GM18907 (cell line): Measurements from ENCODE around the gene MIB1.

ENCODE experiments used
- ATAC-seq: cut with Tn5 transposase; IDR thresholded peaks from one replicate; pipeline ENCODE4 v1.9.1; 2021; ENCODE audit warnings: mild to moderate bottlenecking, moderate library complexity; ENCODE audit not compliant: unreplicated experiment

MIB1 gene

DNA sequence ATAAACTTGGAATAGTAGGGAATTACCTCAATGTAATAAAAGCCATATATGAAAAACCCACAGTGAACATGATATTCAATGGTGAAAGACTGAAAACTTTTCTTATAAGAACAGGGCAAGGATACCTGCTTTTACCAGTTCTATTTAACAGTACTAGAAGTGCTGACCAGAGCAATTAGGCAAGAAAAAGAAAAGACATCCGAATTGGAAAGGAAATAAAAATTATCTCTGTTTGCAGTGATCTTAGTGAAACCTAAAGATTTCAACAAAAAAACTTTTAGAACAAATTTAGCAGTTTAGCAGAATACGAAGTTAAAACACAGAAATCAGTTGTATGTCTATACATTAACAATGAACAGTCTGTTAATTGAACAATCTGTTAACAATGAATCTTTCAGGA lies 69.1 kb downstream of the MIB1 start:
- no peak for ATAC-seq

DNA sequence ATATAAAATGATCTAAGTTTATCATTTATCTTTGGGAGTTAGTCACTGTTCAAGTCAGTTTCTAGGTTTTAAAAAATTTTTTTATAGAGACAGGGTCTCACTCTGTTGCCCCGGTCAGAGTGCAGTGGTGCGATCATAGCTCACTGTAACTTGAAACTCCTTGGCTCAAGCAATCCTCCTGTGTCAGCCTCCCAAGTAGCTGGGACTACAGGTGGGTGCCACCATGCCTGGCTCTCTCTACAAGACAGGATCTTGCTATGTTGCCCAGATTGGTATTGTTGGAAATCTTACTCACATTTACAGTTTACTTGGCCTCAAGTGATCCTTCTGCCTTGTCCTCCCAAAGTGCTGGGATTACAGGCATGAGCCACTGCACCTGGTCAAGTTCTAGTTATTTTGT lies 74.5 kb downstream of the MIB1 start:
- ATAC-seq, result no peak

- peak; percentile 43 for ATAC-seq
Observed at GRCh38 chr18:21820033-21820810, 79.6 kb downstream of the MIB1 start.

GRCh38 chr18:21820811-21821143 lies 80.2 kb downstream of the MIB1 start:
- no peak for ATAC-seq

DNA sequence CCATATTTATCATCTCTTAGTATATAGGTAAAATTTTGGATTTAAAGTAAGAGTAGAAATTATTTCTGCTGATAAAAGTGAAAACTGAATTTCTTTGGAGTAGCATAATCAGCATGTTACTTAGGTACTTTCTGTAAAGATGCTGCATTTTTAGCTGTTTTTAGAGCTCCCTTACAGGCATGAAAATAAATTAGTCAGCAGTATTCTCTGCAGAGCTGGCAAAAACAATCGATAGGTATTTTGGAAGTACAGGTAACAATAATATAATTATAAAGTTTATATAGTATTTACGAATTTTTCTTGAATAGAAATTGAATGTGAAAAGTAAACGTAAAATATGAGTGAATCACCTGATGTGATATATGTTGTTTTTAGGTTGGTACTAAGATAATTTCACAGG lies 83.3 kb downstream of the MIB1 start:
- ATAC-seq, result no peak

GRCh38 chr18:21826196-21826595 lies 85.6 kb downstream of the MIB1 start:
- ATAC-seq, result no peak

GRCh38 chr18:21826641-21827302 lies 86.2 kb downstream of the MIB1 start:
- no peak for ATAC-seq

DNA sequence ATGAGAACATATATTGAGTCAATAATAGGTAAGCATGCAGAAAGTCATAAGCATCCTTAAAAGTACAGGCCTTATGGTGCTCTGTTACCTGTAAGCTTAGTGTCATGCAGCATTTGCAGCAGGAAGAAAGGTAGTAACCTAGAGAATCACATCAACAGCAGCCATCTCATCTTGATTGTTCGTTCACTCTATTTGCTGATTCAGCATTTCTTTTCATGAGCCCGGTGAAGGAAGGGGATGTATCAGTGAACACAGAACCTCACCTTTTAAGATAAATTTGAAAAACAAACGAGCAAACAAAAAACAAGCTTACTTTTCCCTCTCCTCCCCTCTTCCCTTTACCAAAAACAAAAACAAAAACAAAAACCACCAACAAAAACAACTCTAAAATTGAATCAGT lies 89.9 kb downstream of the MIB1 start:
- no peak for ATAC-seq

- no peak for ATAC-seq
Observed at GRCh38 chr18:21831413-21831831, 90.8 kb downstream of the MIB1 start.

- no peak for ATAC-seq
Observed at GRCh38 chr18:21833604-21834298, 93.2 kb downstream of the MIB1 start.

- ATAC-seq, result no peak
Observed at GRCh38 chr18:21834299-21834660, 93.7 kb downstream of the MIB1 start.

GRCh38 chr18:21841570-21841969 lies 101.0 kb downstream of the MIB1 start:
- no peak for ATAC-seq

- no peak for ATAC-seq
Observed at GRCh38 chr18:21843341-21843740, 102.7 kb downstream of the MIB1 start.

- ATAC-seq, result no peak
Observed at GRCh38 chr18:21851327-21851961, 110.9 kb downstream of the MIB1 start.

DNA sequence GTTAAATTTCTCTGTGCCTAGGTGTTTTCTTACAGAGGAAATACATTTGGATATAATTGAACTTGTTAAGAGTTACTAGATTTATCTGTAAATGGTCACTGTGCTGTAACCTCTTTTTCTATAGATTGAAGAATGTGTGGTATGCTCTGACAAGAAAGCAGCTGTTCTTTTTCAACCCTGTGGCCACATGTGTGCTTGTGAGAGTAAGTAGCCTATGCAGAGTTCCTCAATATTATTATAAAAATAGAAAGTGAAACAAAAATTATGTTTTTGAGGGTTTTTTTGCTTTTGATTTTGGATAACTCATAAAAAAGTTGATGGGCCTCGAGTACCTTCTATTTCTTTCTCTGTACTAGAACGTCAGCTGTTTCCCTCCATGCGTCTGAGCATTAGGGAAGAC lies 112.4 kb downstream of the MIB1 start:
- ATAC-seq, result peak; percentile 91

GRCh38 chr18:21853775-21854552 lies 113.4 kb downstream of the MIB1 start:
- ATAC-seq, result no peak

- no peak for ATAC-seq
Observed at GRCh38 chr18:21855432-21855831, 114.8 kb downstream of the MIB1 start.

DNA sequence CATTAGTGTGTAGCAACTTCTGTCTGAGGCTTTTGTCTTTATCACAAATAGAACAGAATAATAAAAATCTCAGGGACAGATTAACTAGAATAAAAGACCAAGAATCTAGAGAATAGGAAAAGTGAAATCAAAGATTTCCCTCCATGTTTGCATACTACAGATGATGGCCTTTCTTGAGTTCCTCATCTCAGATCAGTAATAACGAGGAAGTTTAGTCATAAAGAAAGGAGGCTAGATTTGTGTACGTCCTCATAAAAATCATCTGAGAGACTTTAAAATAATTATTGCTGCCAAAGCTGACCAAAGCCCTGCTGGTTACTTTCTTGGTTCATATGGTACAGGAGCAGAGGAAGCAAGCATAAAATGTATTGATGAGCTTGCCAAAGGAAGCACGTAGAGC lies 117.3 kb downstream of the MIB1 start:
- ATAC-seq, result peak; percentile 35

GRCh38 chr18:21858544-21858943 lies 118.0 kb downstream of the MIB1 start:
- ATAC-seq, result no peak

GRCh38 chr18:21864386-21864785 lies 123.8 kb downstream of the MIB1 start:
- ATAC-seq, result no peak

GRCh38 chr18:21865043-21865442 lies 124.5 kb downstream of the MIB1 start:
- ATAC-seq, result no peak
